ENCODE data around the gene SZT2.
"Not testable (repeated sequence)": the region's sequence is repeated elsewhere in the genome, so short reads cannot be mapped to it uniquely, and the experiment has no call there.

SZT2 gene

GRCh38 chr1:43492826-43493225, 103.1 kb downstream of the SZT2 start:
- no peak for DNase-seq (ENCODE audit: low spot score)

- no peak for DNase-seq (ENCODE audit: low spot score)
Observed at GRCh38 chr1:43493661-43494450, 104.2 kb downstream of the SZT2 start.

GRCh38 chr1:43495204-43495603, 105.5 kb downstream of the SZT2 start:
- DNase-seq (ENCODE audit: low spot score), result no peak

- no peak for DNase-seq (ENCODE audit: low spot score)
Observed at GRCh38 chr1:43499898-43500297, 110.2 kb downstream of the SZT2 start.

- not testable (repeated sequence) for DNase-seq (ENCODE audit: low spot score)
Observed at GRCh38 chr1:43501806-43502205, 112.1 kb downstream of the SZT2 start.

DNA sequence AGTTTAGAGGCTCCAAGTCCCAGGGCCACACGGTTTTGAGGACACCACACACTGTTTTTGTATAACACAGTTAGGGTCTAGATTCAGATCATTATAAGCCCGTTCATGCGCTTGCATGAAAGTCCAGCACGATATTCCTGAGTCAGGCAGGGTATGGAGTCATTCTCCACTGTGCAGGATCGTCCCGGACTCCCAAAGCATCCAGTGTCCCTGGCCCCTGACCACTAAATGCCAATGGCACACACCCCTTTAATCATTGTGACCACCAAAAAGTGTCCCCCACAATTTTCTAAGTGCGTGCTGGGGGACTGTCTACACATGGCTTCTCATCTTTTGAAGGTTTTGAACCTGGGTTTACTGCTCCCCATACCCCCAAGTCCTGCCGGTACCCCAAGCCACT, 113.8 kb downstream of the SZT2 start:
- no peak for DNase-seq (ENCODE audit: low spot score)

Data from AG08395 (cell line).